Keratinocyte (primary cell): ENCODE measurements around the gene PIK3CB.

ENCODE experiments used
- CTCF ChIP-seq, 3 experiments: IDR thresholded peaks in 1 of 3; conservative IDR thresholded peaks in 1 of 3; optimal IDR thresholded peaks in 1 of 3; 2 replicates in 2 of 3; 3 replicates in 1 of 3; pipeline versions ENCODE3 to v1.5.1; 2011; ENCODE audit warnings: low read length in 3 of 3, mild to moderate bottlenecking in 3 of 3, moderate library complexity in 2 of 3, control low read depth in 1 of 3, inconsistent platforms in 1 of 3; ENCODE audit not compliant: insufficient read depth in 2 of 3; ENCODE audit errors: extremely low read depth in 1 of 3
- EZH2 ChIP-seq: IDR thresholded peaks from one replicate; pipeline ENCODE4 v1.6.1; 2012; ENCODE audit warnings: inconsistent platforms, mild to moderate bottlenecking, low read length, moderate library complexity

GRCh38 chr3:138675393-138675792 lies 159.3 kb downstream of the PIK3CB start:
- TF ChIP-seq EZH2 = no peak
- TF ChIP-seq CTCF (optimal IDR thresholded peaks at IDR 0.05 in 1 of 3, IDR thresholded peaks at IDR 0.05 in 1 of 3, conservative IDR thresholded peaks at IDR 0.05 in 1 of 3; ENCODE audit: extremely low read depth in 1 of 3, insufficient read depth in 2 of 3, low read length in 3 of 3) = no peak
